Measurements from ENCODE around the gene PLEKHA1.

GRCh38 chr10:122466951-122467381 lies 92.5 kb downstream of the PLEKHA1 start:
- TF ChIP-seq POLR2AphosphoS5 (IDR thresholded peaks at IDR 0.05; ENCODE audit: borderline replicate concordance, low read depth, low read length) (no peak), EZH2 (IDR thresholded peaks at IDR 0.05) (no peak)

Measured in SK-N-MC (cell line).